HG02759 (cell line): Measurements from ENCODE around the gene SAFB2.
A peak's percentile ranks its signal among the peaks of the same experiment; 100 is the strongest.

Source experiments
- ATAC-seq: cut with Tn5 transposase; IDR thresholded peaks from one replicate; pipeline ENCODE4 v1.9.1; 2021; ENCODE audit warnings: mild to moderate bottlenecking, moderate library complexity; ENCODE audit not compliant: unreplicated experiment

The SAFB2 gene

GRCh38 chr19:5622465-5623396 is at the start of gene SAFB2, which contains the start of gene SAFB:
Gene SAFB2 (minus strand): TSS chr19:5622776. CDS start chr19:5622715, 61 bp downstream.
Gene SAFB (plus strand): TSS chr19:5623083. CDS start chr19:5623206, 123 bp downstream.
- ATAC-seq = peak; percentile 82

DNA sequence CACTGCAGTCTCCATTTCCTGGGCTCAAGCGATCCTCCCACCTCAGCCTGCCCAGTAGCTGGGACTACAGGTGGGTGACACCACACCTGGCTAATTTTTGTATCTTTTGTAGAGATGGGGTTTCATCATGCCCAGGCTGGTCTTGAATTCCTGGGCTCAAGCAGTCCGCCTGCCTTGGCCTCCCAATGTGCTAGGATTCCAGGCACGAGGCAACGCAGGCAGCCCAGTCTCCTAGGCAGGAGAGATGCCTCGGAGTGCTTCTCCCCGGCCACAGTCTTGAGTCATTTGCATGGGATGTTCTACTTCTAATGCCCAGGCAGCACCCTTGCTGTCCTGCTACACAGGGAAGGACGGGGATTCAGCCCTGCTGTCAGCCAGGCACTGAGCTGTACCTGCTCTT is 49.0 kb upstream of the SAFB2 start:
- ATAC-seq = no peak

DNA sequence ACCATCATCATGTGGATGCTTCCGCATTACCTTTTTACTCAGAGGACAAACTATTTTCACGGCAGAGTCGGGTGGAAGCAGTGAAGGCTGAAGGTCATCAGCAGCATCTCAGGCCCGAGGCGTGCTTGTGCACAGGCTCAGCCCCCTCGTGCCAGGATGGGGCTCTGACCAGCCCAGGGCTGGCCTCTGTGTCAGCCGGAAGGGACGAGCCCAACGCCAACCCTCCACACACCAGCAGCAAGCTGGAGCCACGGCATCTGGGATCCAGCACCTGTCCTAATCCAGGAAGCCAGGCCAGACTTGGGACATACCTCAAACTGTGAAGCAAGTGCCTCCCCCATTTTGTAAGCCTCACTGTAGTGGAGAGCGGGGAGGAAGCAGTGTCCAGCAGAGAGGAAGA is 46.6 kb upstream of the SAFB2 start:
- no peak for ATAC-seq

GRCh38 chr19:5667751-5668271 is 45.2 kb upstream of the SAFB2 start:
- no peak for ATAC-seq

GRCh38 chr19:5666921-5667610 is 44.5 kb upstream of the SAFB2 start:
- ATAC-seq = no peak

GRCh38 chr19:5665781-5666513 is 43.4 kb upstream of the SAFB2 start:
- ATAC-seq = no peak

GRCh38 chr19:5664515-5664914 is 41.9 kb upstream of the SAFB2 start:
- ATAC-seq = no peak

DNA sequence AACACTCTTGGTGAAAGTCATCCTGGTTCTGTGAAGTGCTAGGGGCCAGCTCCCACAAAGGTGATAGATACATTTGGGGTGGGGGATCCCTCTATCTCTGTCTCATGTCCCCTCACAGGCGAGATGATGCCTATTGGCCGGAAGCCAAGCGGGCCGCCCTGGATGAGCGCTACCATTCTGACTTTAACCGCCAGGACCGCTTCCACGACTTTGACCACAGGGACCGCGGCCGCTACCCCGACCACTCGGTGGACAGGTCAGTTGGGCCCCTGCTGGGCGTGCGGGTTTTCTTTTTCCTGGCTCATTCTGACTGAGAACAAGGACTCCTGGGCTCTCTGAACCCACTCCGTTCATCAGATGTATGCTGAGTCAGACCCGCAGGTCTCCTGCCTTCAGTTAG is 41.3 kb upstream of the SAFB2 start:
- ATAC-seq = no peak

- ATAC-seq = no peak
These were observed 38.9 kb upstream of the SAFB2 start for GRCh38 chr19:5661483-5661882.

GRCh38 chr19:5655412-5655811 is 32.8 kb upstream of the SAFB2 start:
- no peak for ATAC-seq

DNA sequence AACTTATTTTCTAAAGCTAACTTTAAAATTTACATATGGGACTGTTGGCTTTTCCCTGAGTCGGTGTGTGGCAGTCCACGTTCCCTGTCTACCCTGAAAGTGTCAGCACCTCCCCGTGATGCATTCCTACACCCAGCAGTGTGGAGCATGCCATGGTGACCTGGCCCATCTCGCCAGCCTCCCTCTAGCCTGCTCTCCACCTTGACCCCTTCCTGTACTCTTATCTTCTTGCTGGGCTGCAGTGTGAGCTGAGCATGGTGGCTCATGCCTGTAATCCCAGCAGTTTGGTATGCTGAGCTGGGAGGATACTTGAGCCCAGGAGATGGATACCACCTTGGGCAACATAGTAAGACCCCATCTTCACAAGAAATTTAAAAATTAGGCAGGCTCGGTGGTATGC is 32.4 kb upstream of the SAFB2 start:
- ATAC-seq = no peak

DNA sequence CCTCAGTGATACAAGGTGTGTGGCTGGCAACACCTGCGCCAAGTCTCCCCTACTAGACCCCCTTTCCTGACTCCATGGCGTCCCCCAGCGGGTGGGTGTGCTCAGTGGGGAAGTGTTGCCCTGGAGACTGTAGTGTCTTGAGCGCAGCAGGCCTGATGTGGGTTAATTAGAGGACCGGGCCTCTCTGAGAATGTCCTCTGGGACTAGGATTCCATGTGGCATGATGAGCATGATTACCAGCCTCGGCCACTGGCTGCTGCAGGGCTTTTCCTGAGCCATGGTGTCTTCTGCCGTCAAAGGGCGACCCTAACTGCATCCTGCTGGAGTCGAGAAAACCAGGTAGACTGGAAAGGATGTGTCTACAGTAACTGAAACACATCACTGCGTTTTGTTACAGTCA is 29.7 kb upstream of the SAFB2 start:
- ATAC-seq = no peak

GRCh38 chr19:5651361-5651760 is 28.8 kb upstream of the SAFB2 start:
- ATAC-seq = no peak

- ATAC-seq = no peak
These were observed 25.9 kb upstream of the SAFB2 start for GRCh38 chr19:5648464-5648863.

DNA sequence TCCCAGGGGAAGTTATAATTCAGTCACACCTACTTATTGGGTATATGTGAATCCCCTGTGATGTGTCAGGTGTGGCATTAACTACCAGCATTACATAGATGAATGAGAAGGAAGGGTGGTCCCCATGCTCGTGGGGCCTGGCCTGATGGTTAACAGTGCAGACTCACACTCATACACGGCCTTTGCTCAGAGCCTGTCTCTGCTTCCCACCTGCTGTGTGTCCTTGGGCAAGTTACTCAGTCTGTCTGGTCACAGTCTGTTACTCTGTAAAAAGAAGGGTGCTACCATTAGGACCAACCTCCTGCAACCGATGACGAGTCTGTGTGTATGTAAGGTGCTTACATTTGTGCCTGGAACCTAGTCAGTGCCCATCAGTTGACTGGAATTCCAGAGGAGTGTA is 24.1 kb upstream of the SAFB2 start:
- no peak for ATAC-seq

- ATAC-seq = no peak
These were observed 22.8 kb upstream of the SAFB2 start for GRCh38 chr19:5645409-5645808.

DNA sequence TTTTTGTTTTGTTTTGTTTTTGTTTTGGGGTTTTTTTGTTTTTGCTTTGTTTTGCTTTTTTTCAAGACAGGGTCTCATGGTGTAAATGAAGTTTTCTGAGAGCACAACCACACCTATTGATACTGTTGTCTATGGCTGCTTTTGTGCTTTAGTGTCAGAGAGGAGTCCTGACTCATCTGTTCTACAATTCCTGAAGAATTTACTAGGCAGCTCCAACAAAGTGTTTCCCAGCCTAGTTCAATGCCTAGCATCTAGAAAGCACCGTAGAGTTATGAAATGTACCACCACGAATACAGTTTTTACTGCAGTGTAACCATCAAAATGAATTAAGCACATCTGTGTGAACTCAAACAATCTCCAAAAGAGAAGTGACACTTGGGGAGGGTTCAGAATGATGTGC is 21.5 kb upstream of the SAFB2 start:
- no peak for ATAC-seq

GRCh38 chr19:5643060-5643459 is 20.5 kb upstream of the SAFB2 start:
- ATAC-seq = no peak

- no peak for ATAC-seq
These were observed 19.6 kb upstream of the SAFB2 start for GRCh38 chr19:5642204-5642603.

GRCh38 chr19:5641171-5641570 is 18.6 kb upstream of the SAFB2 start:
- ATAC-seq = no peak

GRCh38 chr19:5637971-5638370 is 15.4 kb upstream of the SAFB2 start:
- no peak for ATAC-seq
